HL-60 (cell line): Measurements from ENCODE around the gene RAB34.

Source experiments
- POLR2AphosphoS5 ChIP-seq: IDR thresholded peaks from 2 replicates; pipeline ENCODE4 v1.6.1; 2012; ENCODE audit warnings: low read depth
- TF ChIP-seq, protein P1 (sequence below): IDR thresholded peaks from one replicate; pipeline ENCODE4 v1.5.1; 2011; ENCODE audit warnings: low read length, control low read depth, inconsistent platforms; ENCODE audit not compliant: insufficient read depth

- TF ChIP-seq, protein P1, sequence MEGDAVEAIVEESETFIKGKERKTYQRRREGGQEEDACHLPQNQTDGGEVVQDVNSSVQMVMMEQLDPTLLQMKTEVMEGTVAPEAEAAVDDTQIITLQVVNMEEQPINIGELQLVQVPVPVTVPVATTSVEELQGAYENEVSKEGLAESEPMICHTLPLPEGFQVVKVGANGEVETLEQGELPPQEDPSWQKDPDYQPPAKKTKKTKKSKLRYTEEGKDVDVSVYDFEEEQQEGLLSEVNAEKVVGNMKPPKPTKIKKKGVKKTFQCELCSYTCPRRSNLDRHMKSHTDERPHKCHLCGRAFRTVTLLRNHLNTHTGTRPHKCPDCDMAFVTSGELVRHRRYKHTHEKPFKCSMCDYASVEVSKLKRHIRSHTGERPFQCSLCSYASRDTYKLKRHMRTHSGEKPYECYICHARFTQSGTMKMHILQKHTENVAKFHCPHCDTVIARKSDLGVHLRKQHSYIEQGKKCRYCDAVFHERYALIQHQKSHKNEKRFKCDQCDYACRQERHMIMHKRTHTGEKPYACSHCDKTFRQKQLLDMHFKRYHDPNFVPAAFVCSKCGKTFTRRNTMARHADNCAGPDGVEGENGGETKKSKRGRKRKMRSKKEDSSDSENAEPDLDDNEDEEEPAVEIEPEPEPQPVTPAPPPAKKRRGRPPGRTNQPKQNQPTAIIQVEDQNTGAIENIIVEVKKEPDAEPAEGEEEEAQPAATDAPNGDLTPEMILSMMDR = no peak
- no peak for TF ChIP-seq POLR2AphosphoS5
Observed at GRCh38 chr17:28712705-28713415, 4.8 kb downstream of the RAB34 start.
